GM20000 (cell line): ENCODE data around the gene PIGH.

Experiments used
- DNase-seq: peaks from one replicate; pipeline ENCODE4 v3.0.0; 2012; ENCODE audit warnings: low spot score
- CTCF ChIP-seq: IDR thresholded peaks from 2 replicates; pipeline ENCODE4 v1.5.1; 2012; ENCODE audit warnings: mild to moderate bottlenecking, control low read depth; ENCODE audit errors: extremely low read depth, missing control alignments

The PIGH gene

GRCh38 chr14:67557656-67558055 is 42.4 kb downstream of the PIGH start:
- DNase-seq: no peak
- no peak for TF ChIP-seq CTCF

- TF ChIP-seq CTCF: no peak
- no peak for DNase-seq
Observed at GRCh38 chr14:67557118-67557517, 43.0 kb downstream of the PIGH start.

- TF ChIP-seq CTCF: no peak
- DNase-seq: no peak
Observed at GRCh38 chr14:67556671-67557070, 43.4 kb downstream of the PIGH start.

GRCh38 chr14:67555518-67556090 is 44.5 kb downstream of the PIGH start:
- no peak for DNase-seq
- TF ChIP-seq CTCF: no peak

GRCh38 chr14:67554341-67554740 is 45.7 kb downstream of the PIGH start:
- TF ChIP-seq CTCF: no peak
- no peak for DNase-seq

GRCh38 chr14:67553547-67553946 is 46.5 kb downstream of the PIGH start:
- TF ChIP-seq CTCF: no peak
- DNase-seq: no peak

- no peak for DNase-seq
- no peak for TF ChIP-seq CTCF
Observed at GRCh38 chr14:67551940-67552339, 48.1 kb downstream of the PIGH start.

- no peak for TF ChIP-seq CTCF
- no peak for DNase-seq
Observed at GRCh38 chr14:67551123-67551522, 48.9 kb downstream of the PIGH start.
